DMS79 (cell line): ENCODE data around the gene TMPRSS2.

Source experiments
- DNase-seq: peaks from one replicate; lab custom pipeline; 2025; lab: John Stamatoyannopoulos, UW

Gene TMPRSS2

GRCh38 chr21:41507521-41508414 lies at the start of gene TMPRSS2:
Gene TMPRSS2 (minus strand): TSS chr21:41508158. CDS start chr21:41498133, 10,025 bp downstream.
- no peak for DNase-seq

- no peak for DNase-seq
These were observed 47.1 kb upstream of the TMPRSS2 start for GRCh38 chr21:41555057-41555456.

- no peak for DNase-seq
These were observed 44.3 kb upstream of the TMPRSS2 start for GRCh38 chr21:41552254-41552653.

GRCh38 chr21:41548781-41549180 lies 40.8 kb upstream of the TMPRSS2 start:
- DNase-seq: peak; percentile 4

- no peak for DNase-seq
These were observed 39.2 kb upstream of the TMPRSS2 start for GRCh38 chr21:41547111-41547510.

GRCh38 chr21:41545500-41546359 lies 37.8 kb upstream of the TMPRSS2 start:
- no peak for DNase-seq

- no peak for DNase-seq
These were observed 34.8 kb upstream of the TMPRSS2 start for GRCh38 chr21:41542727-41543126.

- DNase-seq: no peak
These were observed 29.4 kb upstream of the TMPRSS2 start for GRCh38 chr21:41537356-41537755.

GRCh38 chr21:41536827-41537103 lies 28.8 kb upstream of the TMPRSS2 start:
- DNase-seq: no peak

GRCh38 chr21:41536076-41536826 lies 28.3 kb upstream of the TMPRSS2 start:
- DNase-seq: no peak

GRCh38 chr21:41530366-41530765 lies 22.4 kb upstream of the TMPRSS2 start:
- no peak for DNase-seq

- no peak for DNase-seq
These were observed 21.8 kb upstream of the TMPRSS2 start for GRCh38 chr21:41529769-41530168.

- no peak for DNase-seq
These were observed 18.6 kb upstream of the TMPRSS2 start for GRCh38 chr21:41526478-41527087.

- no peak for DNase-seq
These were observed 15.2 kb upstream of the TMPRSS2 start for GRCh38 chr21:41523175-41523574.

GRCh38 chr21:41521489-41522027 lies 13.6 kb upstream of the TMPRSS2 start:
- DNase-seq: no peak

GRCh38 chr21:41520560-41521442 lies 12.8 kb upstream of the TMPRSS2 start:
- DNase-seq: no peak

GRCh38 chr21:41519806-41520559 lies 12.0 kb upstream of the TMPRSS2 start:
- no peak for DNase-seq

- no peak for DNase-seq
These were observed 10.8 kb upstream of the TMPRSS2 start for GRCh38 chr21:41518757-41519156.

- no peak for DNase-seq
These were observed 3.9 kb upstream of the TMPRSS2 start for GRCh38 chr21:41511858-41512257.

GRCh38 chr21:41510500-41510899 lies 2.5 kb upstream of the TMPRSS2 start:
- no peak for DNase-seq
